ENCODE data around the gene GAPDH. TPM values are rescaled to one million over a fixed set of nuclear protein-coding genes. Genes with fewer than 3 reads are reported as not detected.

Gene GAPDH
- total and polyA plus RNA-seq, 10 of the 15 experiments (the other 5 are each of a cell fraction or from before 2014, with no cell fraction given) = 5,606 to 14,240 (median 9,400) TPM

DNA sequence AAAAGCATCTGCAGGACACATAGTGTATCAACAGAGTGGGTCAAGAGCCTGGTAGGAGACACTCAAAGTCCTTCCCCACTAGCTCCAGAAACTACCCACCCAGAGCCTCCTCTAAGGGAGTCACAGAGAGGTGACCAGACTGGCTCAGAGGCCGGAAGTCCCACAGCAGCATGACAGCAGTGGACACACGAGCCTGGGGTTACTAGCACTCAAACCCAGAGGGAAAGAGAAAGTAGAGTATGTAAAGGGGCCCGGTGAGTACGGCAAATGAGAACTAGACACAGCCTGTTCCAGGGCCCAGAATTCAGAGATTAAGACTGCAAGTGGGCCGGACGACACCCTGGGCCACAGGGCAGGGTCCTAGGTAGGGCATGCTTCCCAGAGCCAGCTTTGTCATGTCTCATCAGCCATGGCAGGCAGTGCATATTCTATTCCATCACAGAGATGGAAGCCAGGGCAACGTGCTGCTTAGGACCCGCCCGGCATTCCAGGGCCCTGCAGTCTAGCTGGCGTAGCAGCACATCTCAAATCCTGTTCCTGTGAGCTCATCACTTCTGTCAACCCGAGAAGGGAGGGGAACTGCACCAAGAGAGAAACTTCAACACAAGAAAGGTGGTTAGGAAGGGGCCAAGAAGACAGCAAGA is 17.3 kb downstream of the GAPDH start (continued):
- TF ChIP-seq ZBTB33 (IDR thresholded peaks at IDR 0.05) (no peak), NFIC (IDR thresholded peaks at IDR 0.05; ENCODE audit: low read depth, low read length) (no peak), MXI1 (IDR thresholded peaks at IDR 0.05; ENCODE audit: low read depth, low read length) (no peak)

DNA sequence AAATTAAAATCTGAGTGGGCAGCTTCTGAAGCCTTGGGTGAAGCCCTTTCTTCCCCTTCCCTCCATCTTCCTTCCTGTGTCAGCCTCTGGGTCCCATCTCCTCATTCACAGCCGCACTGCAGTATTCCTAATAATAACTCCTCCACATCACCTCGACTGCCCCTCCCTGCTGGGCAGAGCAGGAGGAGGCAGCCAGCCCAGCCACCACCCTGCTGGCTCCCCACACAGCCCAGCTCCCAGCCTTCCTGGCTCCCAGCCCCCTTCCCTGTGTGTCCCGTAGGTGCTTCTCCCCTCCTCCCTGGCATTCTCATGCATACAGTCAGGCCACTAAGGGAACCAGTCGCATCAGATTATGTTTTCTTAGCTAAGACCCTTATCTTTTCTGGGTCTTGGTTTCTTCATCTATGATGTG is 17.8 kb downstream of the GAPDH start:
- Histone ChIP-seq H3K9ac (ENCODE audit: control insufficient read depth, insufficient read depth, low read length) (no peak overlapping the region; the same call in 1 of the 2 replicates), H3K4me2 (ENCODE audit: control insufficient read depth, insufficient read depth) (peak overlapping the region; percentile 66), H3K27ac (ENCODE audit: control insufficient read depth, insufficient read depth) (no peak overlapping the region), H2AFZ (ENCODE audit: control insufficient read depth, low read depth, low read length) (no peak overlapping the region), H3K36me3 (ENCODE audit: control insufficient read depth in 2 of 2, insufficient read depth in 2 of 2, low read length in 1 of 2) (peaks cover 18 to 20% of the 10 kb centered on the region in 2 experiments), H3K27me3 (replicated peaks in 1 of 2; ENCODE audit: control insufficient read depth in 2 of 2, insufficient read depth in 2 of 2, low read length in 1 of 2) (no peaks in the 10 kb centered on the region), H3K9me3 (replicated peaks; ENCODE audit: control insufficient read depth, insufficient read depth, low read length) (no peaks in the 10 kb centered on the region), H3K79me2 (ENCODE audit: control insufficient read depth, insufficient read depth, low read length) (peaks cover 47% of the 10 kb centered on the region), H3K4me3 (no peak overlapping the region), H4K20me1 (ENCODE audit: control insufficient read depth, insufficient read depth) (no peaks in the 10 kb centered on the region), H3K4me1 (ENCODE audit: control insufficient read depth, insufficient read depth, low read length) (peaks cover 10% of the 10 kb centered on the region)
- ATAC-seq (no peak), FAIRE-seq (no peak), DNase-seq (ENCODE audit: low read depth, low spot score) (no peak)
- RAD21 ChIA-PET (ENCODE audit: unreplicated experiment) = interaction anchor here (0.6 to 2.9 kb wide), 3 partner anchors 12 to 90 kb away, joined by 3 to 18 read pairs (median 11); partner anchors contain the start of gene GAPDH
- POLR2A ChIA-PET = interaction anchor here (1.1 to 3.4 kb wide), 3 partner anchors 11 to 17 kb away, joined by 3 to 32 read pairs (median 19); partner anchors contain the start of gene GAPDH
- WGBS (ENCODE audit: insufficient coverage, insufficient replicate concordance, low lambda C conversion rate, missing lambda C conversion rate) = 61% methylated on average over 4 of the region's 4 CpGs
- SMC1A ChIA-PET (ENCODE audit: uncharacterized antibody, unreplicated experiment) = interaction anchor here (1.2 to 4.3 kb wide), 5 partner anchors 12 to 146 kb away, joined by 3 to 24 read pairs (median 8); no protein-coding TSS in a partner anchor
- TF ChIP-seq ETV6 (conservative IDR thresholded peaks at IDR 0.05 in 1 of 2, IDR thresholded peaks at IDR 0.05 in 1 of 2; ENCODE audit: borderline replicate concordance in 1 of 2, low read depth in 1 of 2) (no peak), EED (IDR thresholded peaks at IDR 0.05; ENCODE audit: low read depth) (no peak), STAT1 (conservative IDR thresholded peaks at IDR 0.05) (no peak)
- CTCF ChIA-PET = interaction anchor here (0.8 to 7.4 kb wide), 9 partner anchors 11 to 214 kb away, joined by 3 to 69 read pairs (median 15); partner anchors contain the start of gene PTMS
- intact Hi-C loops (cut with micrococcal nuclease; ENCODE audit: unreplicated experiment) = loop anchor here (5.0 kb wide), 1 partner anchor 225 kb away; no protein-coding TSS in a partner anchor
- in situ Hi-C loops (cut with MboI) = no loop called here
- no TSS peak for BruUV-seq (replicated peaks)
